ENCODE results near the gene PCSK4. TPM values are rescaled to one million over a fixed set of nuclear protein-coding genes. Genes with fewer than 3 reads are reported as not detected.

The PCSK4 gene
- total and polyA plus RNA-seq, 2 of the 13 experiments (the other 11 are each of a cell fraction or from before 2014, with no cell fraction given): 2.0 to 2.7 TPM

DNA sequence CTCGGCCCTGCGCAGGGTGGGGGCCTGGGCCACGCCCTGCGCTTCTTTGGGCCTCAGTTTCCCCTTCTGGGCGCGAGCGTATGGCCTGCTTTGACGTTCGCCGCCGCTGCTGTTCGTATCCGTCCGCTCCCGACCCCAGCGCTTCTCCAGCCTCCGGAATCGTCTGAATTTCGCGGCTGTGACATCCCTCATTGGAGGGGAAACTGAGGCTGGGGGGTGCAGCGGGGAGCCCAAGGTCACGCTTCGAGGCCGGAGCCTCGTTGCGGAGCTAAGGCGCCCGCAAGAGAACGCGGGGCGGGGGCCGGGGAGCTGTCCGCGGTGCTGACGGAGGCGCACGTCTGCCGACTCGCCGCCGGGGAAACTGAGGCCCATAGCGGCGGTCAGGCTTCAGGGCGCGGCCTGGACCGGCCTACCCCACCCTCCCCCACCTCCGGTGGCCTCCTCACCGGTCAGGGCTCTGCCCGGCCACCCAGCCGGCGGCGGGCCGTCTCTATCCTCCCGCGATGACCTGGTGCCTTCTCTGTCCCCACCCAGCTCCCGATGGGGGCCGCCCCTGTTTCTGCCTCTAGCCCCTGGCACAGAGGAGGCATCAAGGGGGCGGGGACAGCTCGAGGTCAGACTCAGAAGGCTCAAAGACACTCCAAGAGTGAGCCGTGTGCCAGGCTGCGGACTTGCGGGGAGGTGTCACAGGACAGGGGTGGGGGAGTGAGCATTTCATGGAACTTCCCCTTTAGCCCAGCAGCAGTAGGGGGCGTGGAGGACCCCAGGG, 43.3 kb downstream of the PCSK4 start (continued):
- TF ChIP-seq E2F5 (CRISPR knock-in tag; conservative IDR thresholded peaks at IDR 0.05) (0 out of 2 replicates have a peak, but pooled peaks have one; percentile 21), THAP11 (CRISPR knock-in tag; IDR thresholded peaks at IDR 0.05) (peak; percentile 40; the same call in 1 of the 2 replicates), SALL1 (CRISPR knock-in tag; IDR thresholded peaks at IDR 0.05) (peak; percentile 80), ZMYM4 (CRISPR knock-in tag; IDR thresholded peaks at IDR 0.05) (no peak), MEIS2 (CRISPR knock-in tag; IDR thresholded peaks at IDR 0.05) (peak; percentile 54; the same call in 1 of the 2 replicates), ZNF570 (CRISPR knock-in tag; IDR thresholded peaks at IDR 0.05; ENCODE audit: borderline replicate concordance) (no peak), ZNF281 (CRISPR knock-in tag; IDR thresholded peaks at IDR 0.05; ENCODE audit: borderline replicate concordance) (0 out of 2 replicates have a peak, but pooled peaks have one; percentile 23), ATF4 (CRISPR knock-in tag; IDR thresholded peaks at IDR 0.05) (no peak), ZNF317 (CRISPR knock-in tag; IDR thresholded peaks at IDR 0.05) (no peak), ZNF768 (CRISPR knock-in tag; IDR thresholded peaks at IDR 0.05) (no peak), PRMT3 (CRISPR knock-in tag; IDR thresholded peaks at IDR 0.05; ENCODE audit: borderline replicate concordance, low read depth) (0 out of 2 replicates have a peak, but pooled peaks have one; percentile 48), SAP130 (CRISPR knock-in tag; IDR thresholded peaks at IDR 0.05; ENCODE audit: low read depth) (peak; percentile 67), ELF3 (CRISPR knock-in tag; IDR thresholded peaks at IDR 0.05) (peak; percentile 50; the same call in 1 of the 2 replicates), RBM39 (IDR thresholded peaks at IDR 0.05; ENCODE audit: low read depth, low read length, poor library complexity, severe bottlenecking) (no peak), MTF2 (CRISPR knock-in tag; IDR thresholded peaks at IDR 0.05; ENCODE audit: borderline replicate concordance) (peak; percentile 69; the same call in 1 of the 2 replicates), ZNF431 (CRISPR knock-in tag; IDR thresholded peaks at IDR 0.05; ENCODE audit: borderline replicate concordance, low read depth) (no peak), NFKBIZ (CRISPR knock-in tag; IDR thresholded peaks at IDR 0.05) (peak; percentile 66; the same call in 1 of the 2 replicates), ETV5 (CRISPR knock-in tag; IDR thresholded peaks at IDR 0.05; ENCODE audit: borderline replicate concordance) (no peak), ZNF547 (CRISPR knock-in tag; IDR thresholded peaks at IDR 0.05) (peak; percentile 60)
- TF ChIP-seq, protein P1, sequence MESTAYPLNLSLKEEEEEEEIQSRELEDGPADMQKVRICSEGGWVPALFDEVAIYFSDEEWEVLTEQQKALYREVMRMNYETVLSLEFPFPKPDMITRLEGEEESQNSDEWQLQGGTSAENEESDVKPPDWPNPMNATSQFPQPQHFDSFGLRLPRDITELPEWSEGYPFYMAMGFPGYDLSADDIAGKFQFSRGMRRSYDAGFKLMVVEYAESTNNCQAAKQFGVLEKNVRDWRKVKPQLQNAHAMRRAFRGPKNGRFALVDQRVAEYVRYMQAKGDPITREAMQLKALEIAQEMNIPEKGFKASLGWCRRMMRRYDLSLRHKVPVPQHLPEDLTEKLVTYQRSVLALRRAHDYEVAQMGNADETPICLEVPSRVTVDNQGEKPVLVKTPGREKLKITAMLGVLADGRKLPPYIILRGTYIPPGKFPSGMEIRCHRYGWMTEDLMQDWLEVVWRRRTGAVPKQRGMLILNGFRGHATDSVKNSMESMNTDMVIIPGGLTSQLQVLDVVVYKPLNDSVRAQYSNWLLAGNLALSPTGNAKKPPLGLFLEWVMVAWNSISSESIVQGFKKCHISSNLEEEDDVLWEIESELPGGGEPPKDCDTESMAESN (CRISPR knock-in tag; conservative IDR thresholded peaks at IDR 0.05): 0 out of 2 replicates have a peak, but pooled peaks have one; percentile 33

Measured in HepG2 (cell line).